Ovary (tissue), 9 donors: ENCODE results near the gene SLX4. TPM values are rescaled to one million over a fixed set of nuclear protein-coding genes. Genes with fewer than 3 reads are reported as not detected.

Experiments
- DNase-seq, 5 donors: peaks; one replicate each; pipeline ENCODE4 v3.0.0-alpha.2; 2019 to 2020
- H3K27ac ChIP-seq, 2 donors: fragments of 200-600 bp; one replicate each; pipeline versions ENCODE4 v1.5.1 to v1.8.0; 2019 to 2022
- H3K27me3 ChIP-seq: fragments of 200-600 bp; one replicate; pipeline ENCODE4 v1.8.0; 2022
- H3K36me3 ChIP-seq: fragments of 200-600 bp; sonication (generic); one replicate; pipeline ENCODE4 v1.5.1; 2019
- H3K4me1 ChIP-seq: one replicate; pipeline ENCODE4 v1.8.1; 2013; ENCODE audit warnings: mild to moderate bottlenecking, moderate library complexity; ENCODE audit not compliant: insufficient read depth
- H3K4me3 ChIP-seq: fragments of 200-600 bp; sonication (generic); one replicate; pipeline ENCODE4 v1.5.1; 2017
- H3K9me3 ChIP-seq, 2 donors: fragments of 200-600 bp in 1 of 2; sonication (generic) in 1 of 2; one replicate each; pipeline versions ENCODE4 v1.5.1 to v1.8.1; 2013 to 2019; ENCODE audit warnings: mild to moderate bottlenecking in 1 of 2, moderate library complexity in 1 of 2
- CTCF ChIP-seq, 3 donors: fragments of 450-650 bp in 2 of 3; fragments of 200-600 bp in 1 of 3; IDR thresholded peaks; one replicate each; pipeline versions ENCODE4 v1.5.1 to v1.8.0; 2016 to 2022; ENCODE audit warnings: antibody characterized with exemption in 3 of 3, mild to moderate bottlenecking in 1 of 3
- EP300 ChIP-seq: sonication (generic); formaldehyde crosslinking; IDR thresholded peaks from one replicate; pipeline ENCODE4 v1.6.1; 2017; ENCODE audit warnings: antibody characterized with exemption
- POLR2A ChIP-seq: fragments of 450-650 bp; IDR thresholded peaks from one replicate; pipeline ENCODE4 v1.6.1; 2017; ENCODE audit warnings: antibody characterized with exemption, mild to moderate bottlenecking, moderate library complexity
- WGBS, 3 donors: extraction: QIAGEN DNeasy Blood & Tissue Kit in 1 of 3; methylation state at CpG; one replicate each; pipeline versions ENCODE4 v1.1.5 to v1.1.7; 2013 to 2017; 5-methylcytosine and 5-hydroxymethylcytosine counted together
- intact Hi-C, 4 donors: fragments of 100-400 bp; cut with DNase I; formaldehyde crosslinking; loops; one replicate each; pipeline versions ENCODE4 v1.11.0 to v1.15.1; 2022 to 2023
- polyA plus RNA-seq, 2 donors: library from polyadenylated mRNA; stranded (reverse); fragments of 200-250 nt in 1 of 2; fragments of 350-450 nt in 1 of 2; fragmentation: Illumina TruSeq in 1 of 2; extraction: RNeasy Lipid Tissue Mini Kit (QIAGEN cat#74804) in 1 of 2; gene quantifications; one replicate each; pipeline ENCODE4 v1.2.3, GENCODE V29; 2013 to 2014
- total RNA-seq, 7 donors: library from RNA; depleted of rRNA in 2 of 7; stranded (reverse); fragments of >200 nt in 2 of 7; fragmentation: NEBNext Ultra II Directional in 3 of 7; extraction: Animal tissue kit (Norgen Biotek cat#: 25700) in 3 of 7; gene quantifications; one replicate each; pipeline versions ENCODE4 v1.1.0 to v1.2.4, GENCODE V29; 2016 to 2023
- donor health status: DM: no; HTN: no; CAD: no; lungs with moderate emphysema.
- donor health status: DM: no; HTN: no; CAD: no.
- donor health status: Bipolar disorder and iron deficiency.
- donor health status: DM: yes; HTN: yes; CAD: no.
- donor health status: DM: no; HTN: no; CAD: no.
- donor health status: DM: yes; HTN: yes; CAD: no.

The SLX4 gene
- total and polyA plus RNA-seq, 9 donors, result 1.7 to 4.9 (median 3.2) TPM

GRCh38 chr16:3645108-3645503, 33.7 kb upstream of the SLX4 start:
- no peak for DNase-seq

GRCh38 chr16:3643095-3643730, 31.8 kb upstream of the SLX4 start:
- peak in 1 of 5 donors; percentile 6 for DNase-seq
- Histone ChIP-seq H3K4me1 (no peaks in the 10 kb centered on the region), H3K27ac (no peak overlapping the region), H3K27me3 (no peaks in the 10 kb centered on the region), H3K9me3 (no peaks in the 10 kb centered on the region), H3K36me3 (no peaks in the 10 kb centered on the region), H3K4me3 (no peak overlapping the region)
- TF ChIP-seq POLR2A (no peak), CTCF (IDR thresholded peaks at IDR 0.05) (no peak), EP300 (no peak)
- intact Hi-C loops, result no loop called here
- WGBS, 3 donors, result 88 to 94% (median 89%) methylated on average over 14 of the region's 14 CpGs

More at GRCh38 chr16:3645108-3645503, 33.7 kb upstream of the SLX4 start:
- Histone ChIP-seq H3K4me3 (no peak overlapping the region), H3K36me3 (no peaks in the 10 kb centered on the region), H3K27me3 (no peaks in the 10 kb centered on the region), H3K4me1 (no peaks in the 10 kb centered on the region), H3K9me3 (no peaks in the 10 kb centered on the region), H3K27ac (no peak overlapping the region)
- intact Hi-C loops, result no loop called here
- TF ChIP-seq CTCF (IDR thresholded peaks at IDR 0.05), result no peak
- no peak for TF ChIP-seq POLR2A
- no peak for TF ChIP-seq EP300
- 48 to 60% (median 51%) methylated on average over 6 of the region's 6 CpGs for WGBS, 3 donors

- H3K4me1 ChIP-seq, result no peaks in the 10 kb centered on the region
- intact Hi-C loops, result no loop called here
- no peaks in the 10 kb centered on the region for H3K27me3 ChIP-seq
- no peak for TF ChIP-seq POLR2A
- TF ChIP-seq CTCF (IDR thresholded peaks at IDR 0.05), result no peak
- no peak for TF ChIP-seq EP300
- H3K27ac ChIP-seq, result no peak overlapping the region
- H3K9me3 ChIP-seq, result no peaks in the 10 kb centered on the region
- WGBS, 3 donors, result 70 to 71% (median 71%) methylated on average over 21 of the region's 21 CpGs
- no peak overlapping the region for H3K4me3 ChIP-seq
- no peak for DNase-seq
- H3K36me3 ChIP-seq, result no peaks in the 10 kb centered on the region
These were observed 31.1 kb upstream of the SLX4 start for GRCh38 chr16:3642397-3643094.

- intact Hi-C loops, result no loop called here
- no peak for DNase-seq
- Histone ChIP-seq H3K4me3 (no peak overlapping the region), H3K36me3 (no peaks in the 10 kb centered on the region), H3K27ac (no peak overlapping the region), H3K27me3 (no peaks in the 10 kb centered on the region), H3K9me3 (no peaks in the 10 kb centered on the region), H3K4me1 (no peaks in the 10 kb centered on the region)
- TF ChIP-seq CTCF (IDR thresholded peaks at IDR 0.05) (no peak), EP300 (no peak), POLR2A (no peak)
- 84 to 86% (median 85%) methylated on average over 6 to 9 of the region's 9 CpGs for WGBS, 3 donors
These were observed 30.5 kb upstream of the SLX4 start for GRCh38 chr16:3641801-3642396.
